ENCODE data around the gene DRC7. TPM values are rescaled to one million over a fixed set of nuclear protein-coding genes. Genes with fewer than 3 reads are reported as not detected.

Gene DRC7
- total RNA-seq, 1 experiment from 2014 or later = 0.72 TPM

GRCh38 chr16:57672416-57672815 lies 22.2 kb upstream of the DRC7 start:
- H3K4me1 Mint-ChIP-seq = peaks cover 0 to 20% of the 10 kb centered on the region in 2 experiments; a peak in 3 of 4 replicates

More at GRCh38 chr16:57672416-57672815, 22.2 kb upstream of the DRC7 start:
- Histone ChIP-seq H3K4me2 (ENCODE audit: insufficient read depth, insufficient read length, low read length) (no peak overlapping the region), H2BK5ac (ENCODE audit: insufficient read length, low read length) (no peak overlapping the region), H4K8ac (replicated peaks; ENCODE audit: insufficient read length, low read depth, low read length) (no peak overlapping the region), H4K91ac (ENCODE audit: insufficient read length, low read depth, low read length) (no peak overlapping the region), H2BK120ac (ENCODE audit: low read depth, low read length, poor library complexity, severe bottlenecking) (no peak overlapping the region), H3K56ac (ENCODE audit: insufficient read length, low read depth, low read length) (no peak overlapping the region), H3K9ac (ENCODE audit: extremely low read depth, insufficient read length, low read length) (no peak overlapping the region), H3K23me2 (ENCODE audit: insufficient read length, low read depth, low read length, poor library complexity, severe bottlenecking) (no peaks in the 10 kb centered on the region), H3K79me2 (ENCODE audit: insufficient read depth, low read length) (no peaks in the 10 kb centered on the region), H2AK5ac (ENCODE audit: insufficient read length, low read length) (no peak overlapping the region), H2BK20ac (ENCODE audit: low read depth, low read length, poor library complexity, severe bottlenecking) (no peak overlapping the region), H3K79me1 (ENCODE audit: insufficient read depth, low read depth, low read length, poor library complexity, severe bottlenecking) (no peaks in the 10 kb centered on the region), H3K4me1 (ENCODE audit: insufficient read depth, low read length) (peaks cover 4% of the 10 kb centered on the region; the same call in 1 of the 2 replicates), H3K4ac (ENCODE audit: low read depth, low read length) (no peak overlapping the region), H2AFZ (ENCODE audit: low read length) (no peak overlapping the region), H2BK15ac (ENCODE audit: low read depth, low read length) (no peak overlapping the region), H3K14ac (ENCODE audit: insufficient read depth, low read length) (no peak overlapping the region), H4K20me1 (ENCODE audit: control insufficient read depth, insufficient read depth, insufficient read length) (no peaks in the 10 kb centered on the region), H3T11ph (ENCODE audit: low read length) (no peak overlapping the region), H3K27me3 (ENCODE audit: insufficient read depth, low read length) (no peaks in the 10 kb centered on the region), H3K27ac (ENCODE audit: insufficient read length, low read depth, low read length) (no peak overlapping the region), H4K5ac (ENCODE audit: insufficient read length, low read depth, low read length) (no peak overlapping the region), H2BK12ac (ENCODE audit: insufficient read length, low read depth, low read length) (no peak overlapping the region), H3K18ac (ENCODE audit: insufficient read length, low read depth, low read length) (no peak overlapping the region), H3K9me3 (ENCODE audit: control insufficient read depth, low read depth, low read length) (no peaks in the 10 kb centered on the region), H3K23ac (ENCODE audit: insufficient read length, low read depth, low read length) (no peak overlapping the region)
- H3K36me3 Mint-ChIP-seq (ENCODE audit: insufficient read depth in 1 of 3, low read depth in 3 of 3) = no peaks in the 10 kb centered on the region; a peak in 1 of 7 replicates
- H3K4me3 Mint-ChIP-seq = no peak overlapping the region
- no peak overlapping the region for H3K27ac Mint-ChIP-seq
- H3K9me3 Mint-ChIP-seq = no peaks in the 10 kb centered on the region
- TF ChIP-seq, protein P1, sequence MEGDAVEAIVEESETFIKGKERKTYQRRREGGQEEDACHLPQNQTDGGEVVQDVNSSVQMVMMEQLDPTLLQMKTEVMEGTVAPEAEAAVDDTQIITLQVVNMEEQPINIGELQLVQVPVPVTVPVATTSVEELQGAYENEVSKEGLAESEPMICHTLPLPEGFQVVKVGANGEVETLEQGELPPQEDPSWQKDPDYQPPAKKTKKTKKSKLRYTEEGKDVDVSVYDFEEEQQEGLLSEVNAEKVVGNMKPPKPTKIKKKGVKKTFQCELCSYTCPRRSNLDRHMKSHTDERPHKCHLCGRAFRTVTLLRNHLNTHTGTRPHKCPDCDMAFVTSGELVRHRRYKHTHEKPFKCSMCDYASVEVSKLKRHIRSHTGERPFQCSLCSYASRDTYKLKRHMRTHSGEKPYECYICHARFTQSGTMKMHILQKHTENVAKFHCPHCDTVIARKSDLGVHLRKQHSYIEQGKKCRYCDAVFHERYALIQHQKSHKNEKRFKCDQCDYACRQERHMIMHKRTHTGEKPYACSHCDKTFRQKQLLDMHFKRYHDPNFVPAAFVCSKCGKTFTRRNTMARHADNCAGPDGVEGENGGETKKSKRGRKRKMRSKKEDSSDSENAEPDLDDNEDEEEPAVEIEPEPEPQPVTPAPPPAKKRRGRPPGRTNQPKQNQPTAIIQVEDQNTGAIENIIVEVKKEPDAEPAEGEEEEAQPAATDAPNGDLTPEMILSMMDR (conservative IDR thresholded peaks at IDR 0.05) = no peak
- no CpG with 5 or more reads among the region's 3 CpGs for WGBS (ENCODE audit: extremely low coverage, insufficient read length, low lambda C conversion rate)
- no peak for DNase-seq
- H3K27me3 Mint-ChIP-seq (ENCODE audit: low read depth) = peaks cover 19% of the 10 kb centered on the region
